ENCODE measurements around the gene GAGE12E.
"Not testable (repeated sequence)": the region's sequence is repeated elsewhere in the genome, so short reads cannot be mapped to it uniquely, and the experiment has no call there.

DNA sequence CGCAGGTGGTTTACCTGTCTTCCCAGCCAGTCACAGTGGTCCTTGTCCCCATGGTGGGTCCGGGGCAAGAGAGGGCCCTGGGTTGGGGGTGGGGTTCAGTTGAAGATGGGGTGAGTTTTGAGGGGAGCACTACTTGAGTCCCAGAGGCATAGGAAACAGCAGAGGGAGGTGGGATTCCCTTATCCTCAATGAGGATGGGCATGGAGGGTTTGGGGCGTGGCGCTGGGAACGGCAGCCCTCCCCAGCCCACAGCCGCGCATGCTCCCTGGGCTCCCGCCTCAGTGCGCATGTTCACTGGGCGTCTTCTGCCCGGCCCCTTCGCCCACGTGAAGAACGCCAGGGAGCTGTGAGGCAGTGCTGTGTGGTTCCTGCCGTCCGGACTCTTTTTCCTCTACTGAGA, 47.6 kb downstream of the GAGE12E start, which contains the start of gene GAGE1:
- TF ChIP-seq, protein P1, sequence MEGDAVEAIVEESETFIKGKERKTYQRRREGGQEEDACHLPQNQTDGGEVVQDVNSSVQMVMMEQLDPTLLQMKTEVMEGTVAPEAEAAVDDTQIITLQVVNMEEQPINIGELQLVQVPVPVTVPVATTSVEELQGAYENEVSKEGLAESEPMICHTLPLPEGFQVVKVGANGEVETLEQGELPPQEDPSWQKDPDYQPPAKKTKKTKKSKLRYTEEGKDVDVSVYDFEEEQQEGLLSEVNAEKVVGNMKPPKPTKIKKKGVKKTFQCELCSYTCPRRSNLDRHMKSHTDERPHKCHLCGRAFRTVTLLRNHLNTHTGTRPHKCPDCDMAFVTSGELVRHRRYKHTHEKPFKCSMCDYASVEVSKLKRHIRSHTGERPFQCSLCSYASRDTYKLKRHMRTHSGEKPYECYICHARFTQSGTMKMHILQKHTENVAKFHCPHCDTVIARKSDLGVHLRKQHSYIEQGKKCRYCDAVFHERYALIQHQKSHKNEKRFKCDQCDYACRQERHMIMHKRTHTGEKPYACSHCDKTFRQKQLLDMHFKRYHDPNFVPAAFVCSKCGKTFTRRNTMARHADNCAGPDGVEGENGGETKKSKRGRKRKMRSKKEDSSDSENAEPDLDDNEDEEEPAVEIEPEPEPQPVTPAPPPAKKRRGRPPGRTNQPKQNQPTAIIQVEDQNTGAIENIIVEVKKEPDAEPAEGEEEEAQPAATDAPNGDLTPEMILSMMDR (conservative IDR thresholded peaks at IDR 0.05 in 1 of 2, IDR thresholded peaks at IDR 0.05 in 1 of 2; ENCODE audit: extremely low read depth in 1 of 2, insufficient read depth in 1 of 2, low read depth in 1 of 2, low read length in 2 of 2): not testable (repeated sequence)
- TF ChIP-seq EZH2 (IDR thresholded peaks at IDR 0.05; ENCODE audit: borderline replicate concordance, low read length): not testable (repeated sequence)
